Activated CD4-positive, alpha-beta T cell treated with anti-CD3 and anti-CD28 coated beads, Interleukin-2, Interleukin-4, amounts not matched to agents 100 ng/mL and 50 ng/mL, durations not matched to agents 16 hours and 8 hours (primary cell): ENCODE measurements around the gene GALNT17.
"Not testable (repeated sequence)": the region's sequence is repeated elsewhere in the genome, so short reads cannot be mapped to it uniquely, and the experiment has no call there.

Experiments
- DNase-seq: peaks from one replicate; pipeline ENCODE4 v3.0.0-alpha.2; 2020; ENCODE audit warnings: low spot score

The GALNT17 gene

DNA sequence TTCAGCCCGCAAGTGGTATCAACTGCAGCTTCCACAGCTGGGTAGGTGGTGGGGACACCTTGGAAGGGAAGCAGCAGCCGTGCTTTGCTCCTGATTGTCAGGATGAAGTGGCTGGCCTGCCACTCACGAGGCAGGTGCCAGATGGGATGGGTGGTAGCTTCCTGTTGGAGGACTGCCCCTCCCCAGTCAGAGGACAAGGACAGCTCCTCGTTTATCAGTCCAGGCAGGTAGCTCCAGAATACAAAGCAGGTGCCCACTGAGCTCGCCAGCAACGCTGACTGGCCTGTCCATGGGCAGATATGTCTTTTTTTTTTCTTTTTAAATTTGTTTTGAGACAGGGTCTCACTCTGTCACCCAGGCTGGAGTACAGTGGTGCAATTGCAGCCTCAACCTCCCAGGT is 431.3 kb downstream of the GALNT17 start:
- DNase-seq, result no peak

DNA sequence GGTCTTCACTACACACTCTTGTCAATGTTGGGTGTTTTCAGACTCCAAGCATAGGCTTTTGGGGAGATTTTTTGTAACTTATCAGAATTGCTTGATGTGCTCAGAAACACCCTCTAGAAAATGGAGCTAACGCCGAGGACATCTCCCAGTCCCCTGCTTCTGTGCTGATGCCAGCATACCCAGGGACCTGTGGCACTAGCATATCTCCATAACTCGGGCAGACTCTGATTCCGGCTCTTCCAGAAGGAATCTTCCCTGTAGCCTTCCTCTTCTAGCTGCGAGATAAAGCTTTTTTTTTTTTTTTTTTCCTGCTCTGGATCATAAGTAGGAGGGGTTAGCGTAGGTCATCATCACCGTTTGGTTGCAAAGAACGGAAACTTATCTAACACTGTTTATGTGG is 434.4 kb downstream of the GALNT17 start:
- DNase-seq, result no peak

DNA sequence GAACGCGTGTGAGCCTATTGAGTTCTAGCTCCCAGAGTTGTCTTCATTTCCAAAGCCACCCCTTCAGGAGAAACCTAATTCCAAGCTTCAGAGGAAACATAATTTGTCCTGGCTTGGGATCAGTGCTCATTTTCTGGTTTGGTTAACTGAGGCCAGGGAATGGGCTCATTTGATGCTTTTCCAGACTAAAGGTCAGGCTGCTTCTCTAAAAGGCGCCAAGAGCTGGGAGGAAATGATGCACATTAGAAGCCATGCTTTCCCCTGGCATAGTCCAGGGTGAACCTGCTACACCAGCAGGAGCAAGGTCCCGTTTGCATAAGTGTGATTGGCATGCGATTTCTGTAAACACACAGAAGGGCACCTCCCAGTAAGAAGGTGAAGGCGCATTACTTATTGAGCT is 435.0 kb downstream of the GALNT17 start:
- no peak for DNase-seq

GRCh38 chr7:71574153-71574860 is 442.4 kb downstream of the GALNT17 start:
- DNase-seq, result no peak

DNA sequence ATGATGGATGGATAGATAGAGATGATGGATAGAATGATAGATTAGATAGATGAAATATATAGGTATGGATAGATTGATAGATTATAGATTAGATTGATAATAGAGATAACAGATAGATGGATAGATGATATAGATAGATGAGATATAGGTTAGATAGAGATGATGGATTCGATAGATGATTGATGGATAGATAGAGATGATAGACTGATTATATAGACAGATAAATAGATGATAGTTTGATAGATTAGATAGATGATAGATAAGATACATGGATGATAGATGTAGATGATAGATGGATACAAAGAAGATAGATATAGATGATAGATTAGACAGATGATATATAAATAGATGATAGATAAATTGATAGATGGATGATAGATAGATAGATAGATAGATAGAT is 448.1 kb downstream of the GALNT17 start:
- DNase-seq, result no peak

DNA sequence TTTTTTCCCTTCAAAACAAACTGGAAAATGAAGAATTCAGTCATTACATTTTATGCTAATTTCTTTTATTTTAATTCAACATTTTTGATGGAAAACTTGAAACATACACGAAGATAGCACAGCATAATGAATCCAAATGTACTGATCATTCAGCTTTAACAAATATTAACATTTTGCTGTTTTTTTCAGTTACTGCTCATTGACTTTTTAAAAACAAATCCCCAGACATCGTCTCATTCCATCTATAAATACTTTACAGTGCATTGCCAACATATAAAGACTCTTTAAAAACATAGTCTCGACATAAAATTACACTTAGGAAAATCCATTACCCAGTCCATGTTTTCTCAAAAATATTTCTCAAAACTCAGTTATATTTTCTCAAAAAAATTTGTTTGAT is 452.3 kb downstream of the GALNT17 start:
- no peak for DNase-seq

- no peak for DNase-seq
Measured at GRCh38 chr7:71591876-71592275, 459.9 kb downstream of the GALNT17 start.

- not testable (repeated sequence) for DNase-seq
Measured at GRCh38 chr7:71592388-71592787, 460.4 kb downstream of the GALNT17 start.

DNA sequence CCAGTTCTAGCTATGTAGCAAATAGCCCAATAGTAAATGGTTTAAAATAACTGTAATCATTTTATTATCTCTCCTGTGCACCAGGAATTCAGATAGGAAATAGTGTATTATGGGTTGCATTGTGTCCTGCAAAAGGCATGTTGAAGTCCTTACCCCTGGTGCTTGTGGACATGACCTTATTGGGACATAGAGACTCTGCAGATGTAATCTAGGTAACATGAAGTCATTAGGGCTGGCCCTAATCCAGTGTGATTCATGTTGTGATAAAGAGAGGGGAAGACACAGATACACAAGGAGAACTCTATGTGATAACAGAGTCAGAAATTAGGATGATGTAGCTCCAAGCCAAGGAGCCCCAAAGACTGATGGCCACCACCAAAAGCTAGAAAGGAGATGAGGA is 462.8 kb downstream of the GALNT17 start:
- DNase-seq, result no peak

GRCh38 chr7:71595176-71595575 is 463.2 kb downstream of the GALNT17 start:
- DNase-seq, result no peak

- no peak for DNase-seq
Measured at GRCh38 chr7:71598553-71598952, 466.6 kb downstream of the GALNT17 start.

- no peak for DNase-seq
Measured at GRCh38 chr7:71601851-71602250, 469.9 kb downstream of the GALNT17 start.

GRCh38 chr7:71604818-71605414 is 473.0 kb downstream of the GALNT17 start:
- DNase-seq, result no peak

- DNase-seq, result no peak
Measured at GRCh38 chr7:71611986-71612385, 480.0 kb downstream of the GALNT17 start.

DNA sequence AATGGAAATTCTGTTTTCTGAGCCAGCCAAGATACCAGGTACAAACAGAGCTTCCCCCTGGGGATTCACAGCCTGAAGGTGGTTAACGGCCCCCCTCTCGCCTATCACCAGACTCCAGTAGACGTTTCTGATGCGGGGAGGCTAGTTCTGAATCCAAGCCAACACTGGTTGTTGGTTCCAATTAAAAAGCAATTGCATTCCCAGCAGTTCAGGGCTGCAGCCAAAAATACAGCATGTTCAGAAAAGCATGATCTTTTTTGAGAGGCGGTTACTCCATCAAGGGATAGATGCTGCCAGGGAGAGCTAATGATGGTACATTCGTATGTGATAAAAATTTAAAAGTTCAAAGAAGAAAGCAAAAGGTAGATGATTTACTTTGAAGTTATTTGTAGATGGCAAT is 481.0 kb downstream of the GALNT17 start:
- DNase-seq, result no peak

DNA sequence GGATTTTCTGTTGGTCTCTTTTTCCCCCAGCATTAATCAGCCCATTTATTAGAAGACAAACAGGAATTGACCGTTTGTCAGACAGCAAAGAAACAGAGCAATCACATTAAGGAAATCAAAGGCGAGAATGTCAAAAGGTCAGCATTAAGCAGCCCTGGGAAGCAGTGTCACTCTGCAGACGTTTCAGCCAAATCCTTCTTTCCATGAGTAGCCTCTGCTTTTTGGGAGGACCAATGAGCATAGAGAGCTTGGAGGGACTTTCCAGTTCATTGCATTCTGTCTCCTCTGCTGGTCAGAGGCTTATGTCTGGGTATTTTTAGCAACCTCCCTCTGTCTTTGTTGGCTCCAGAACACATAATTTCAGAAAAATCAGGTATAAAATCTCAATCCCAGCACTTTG is 481.4 kb downstream of the GALNT17 start:
- DNase-seq, result no peak

GRCh38 chr7:71615017-71615416 is 483.1 kb downstream of the GALNT17 start:
- no peak for DNase-seq

GRCh38 chr7:71616217-71616616 is 484.3 kb downstream of the GALNT17 start:
- no peak for DNase-seq

DNA sequence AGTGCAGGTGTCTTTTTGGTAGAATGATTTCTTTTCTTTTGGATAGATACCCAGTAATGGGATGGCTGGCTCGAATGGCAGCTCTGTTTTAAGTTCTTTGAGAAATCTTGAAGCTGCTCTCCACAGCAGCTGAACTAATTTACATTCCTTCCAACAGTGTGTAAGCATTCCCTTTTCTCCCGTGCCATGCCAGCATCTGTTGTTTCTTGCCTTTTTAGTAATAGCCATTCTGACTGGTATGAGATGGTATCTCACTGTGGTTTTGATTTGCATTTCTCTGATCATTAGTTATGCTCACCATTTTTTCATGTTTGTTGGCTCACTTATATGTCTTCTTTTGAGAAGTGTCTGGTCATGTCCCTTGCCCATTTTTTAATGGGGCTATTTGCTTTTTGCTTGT is 486.3 kb downstream of the GALNT17 start:
- no peak for DNase-seq

DNA sequence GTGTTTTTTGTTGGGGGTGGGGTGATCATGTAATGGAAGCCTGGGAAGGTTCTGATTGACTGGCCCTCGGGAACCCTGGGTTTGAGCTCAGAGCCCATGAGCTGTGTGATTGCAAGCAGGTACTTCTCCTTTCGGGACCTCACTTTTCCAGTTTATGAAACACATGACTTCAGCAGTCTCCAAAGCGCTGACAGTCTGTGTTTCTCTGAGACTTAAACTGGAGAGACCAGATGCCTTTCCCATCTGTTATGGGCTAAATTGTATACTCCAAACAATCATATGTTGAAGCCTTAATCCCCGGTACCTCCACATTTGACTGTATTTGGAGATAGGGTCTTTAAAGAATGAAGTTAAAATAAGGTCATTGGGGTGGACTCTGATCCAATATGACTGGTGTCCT is 493.6 kb downstream of the GALNT17 start:
- no peak for DNase-seq

DNA sequence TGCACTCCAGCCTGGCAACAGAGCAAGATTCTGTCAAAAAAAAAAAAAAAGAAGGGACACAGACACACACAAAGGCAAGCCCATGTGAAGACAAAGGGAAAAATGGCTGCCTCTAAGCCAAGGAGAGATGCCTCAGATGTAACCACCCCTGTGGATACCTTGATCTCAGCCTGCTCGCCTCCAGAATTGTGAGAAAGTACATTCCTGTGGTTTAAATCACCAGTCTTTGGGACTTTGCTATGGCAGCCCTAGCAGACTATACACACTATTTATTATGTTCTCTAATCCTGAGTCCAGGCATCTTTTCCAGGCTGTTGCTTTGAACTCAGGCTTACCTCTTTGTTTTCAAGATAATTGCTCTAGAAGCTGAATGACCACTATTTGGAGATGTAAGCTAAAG is 494.3 kb downstream of the GALNT17 start:
- no peak for DNase-seq

GRCh38 chr7:71627651-71628050 is 495.7 kb downstream of the GALNT17 start:
- DNase-seq, result no peak

DNA sequence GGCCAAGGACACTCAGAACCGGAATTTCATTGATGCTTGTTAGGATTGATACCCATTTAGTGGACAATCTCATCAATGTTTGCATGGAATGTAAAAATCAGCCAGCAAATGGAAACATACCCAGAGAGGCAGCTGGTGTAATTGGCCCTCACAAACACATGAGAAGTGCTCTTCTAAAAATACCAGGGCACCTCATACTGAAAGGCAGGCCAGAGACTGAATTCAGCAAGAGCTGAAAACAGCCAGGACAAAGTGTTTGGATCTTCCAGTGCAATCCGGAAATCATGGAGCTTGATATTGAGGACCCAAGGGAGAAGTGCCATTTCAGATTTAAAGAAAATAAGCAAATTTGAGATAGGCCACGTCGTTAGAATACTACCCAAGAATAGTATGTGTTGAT is 498.6 kb downstream of the GALNT17 start:
- DNase-seq, result no peak

- peak; percentile 2 for DNase-seq
Measured at GRCh38 chr7:71633551-71634008, 501.6 kb downstream of the GALNT17 start.
